Uterus (tissue), 4 donors: Measurements from ENCODE around the gene BRSK2. TPM values are rescaled to one million over a fixed set of nuclear protein-coding genes. Genes with fewer than 3 reads are reported as not detected.

Source experiments
- DNase-seq, 2 donors: peaks; one replicate each; pipeline ENCODE4 v3.0.0-alpha.2; 2019 to 2020
- H3K27ac ChIP-seq, 2 donors: fragments of 200-600 bp; sonication (generic); 1 replicate in 1 of 2; 2 replicates in 1 of 2; pipeline ENCODE4 v1.5.1; 2016 to 2018
- H3K27me3 ChIP-seq, 2 donors: fragments of 200-600 bp; sonication (generic); one replicate each; pipeline ENCODE4 v1.5.1; 2018 to 2019; ENCODE audit warnings: control low read depth in 1 of 2
- H3K36me3 ChIP-seq, 2 donors: fragments of 200-600 bp; sonication (generic); one replicate each; pipeline ENCODE4 v1.5.1; 2019; ENCODE audit warnings: control low read depth in 1 of 2
- H3K4me1 ChIP-seq, 2 donors: fragments of 200-600 bp; sonication (generic); one replicate each; pipeline ENCODE4 v1.5.1; 2018 to 2019; ENCODE audit warnings: control low read depth in 1 of 2
- H3K4me3 ChIP-seq, 2 donors: fragments of 200-600 bp; sonication (generic); 1 replicate in 1 of 2; 2 replicates in 1 of 2; pipeline ENCODE4 v1.5.1; 2018 to 2019; ENCODE audit warnings: mild to moderate bottlenecking in 1 of 2
- H3K9me3 ChIP-seq, 2 donors: fragments of 200-600 bp; sonication (generic); one replicate each; pipeline ENCODE4 v1.5.1; 2019; ENCODE audit warnings: control low read depth in 1 of 2
- CTCF ChIP-seq, 4 experiments: fragments of 200-600 bp in 2 of 4; fragments of 450-650 bp in 2 of 4; sonication (generic) in 2 of 4; IDR thresholded peaks; one replicate each; pipeline ENCODE4 v1.5.1; 2016 to 2019; ENCODE audit warnings: antibody characterized with exemption in 4 of 4, mild to moderate bottlenecking in 2 of 4, moderate library complexity in 1 of 4
- POLR2A ChIP-seq, 2 donors: fragments of 450-650 bp; IDR thresholded peaks; one replicate each; pipeline ENCODE4 v1.6.1; 2016; ENCODE audit warnings: antibody characterized with exemption in 2 of 2, mild to moderate bottlenecking in 1 of 2, moderate library complexity in 1 of 2
- intact Hi-C: fragments of 100-400 bp; cut with DNase I; formaldehyde crosslinking; loops from one replicate; pipeline ENCODE4 v1.15.1; 2023; ENCODE audit warnings: low total_unique reads
- total RNA-seq, 4 donors: library from RNA; depleted of rRNA in 3 of 4; stranded (reverse); fragments of >200 nt in 3 of 4; gene quantifications; one replicate each; pipeline versions ENCODE4 v1.1.0 to v1.2.4, GENCODE V29; 2014 to 2023
- donor health status: DM: yes; HTN: yes; CAD: no.

The BRSK2 gene
- total RNA-seq, 4 donors from 2014 or later = 1.5 to 2.2 TPM; not detected in 2

- H3K4me3 ChIP-seq = no peak overlapping the region
- DNase-seq = no peak
- H3K9me3 ChIP-seq = no peaks in the 10 kb centered on the region
- intact Hi-C loops = no loop called here
- H3K27ac ChIP-seq = no peak overlapping the region
- no peaks in the 10 kb centered on the region for H3K36me3 ChIP-seq
- no peaks in the 10 kb centered on the region for H3K4me1 ChIP-seq
- TF ChIP-seq POLR2A (IDR thresholded peaks at IDR 0.05) (no peak), CTCF (IDR thresholded peaks at IDR 0.05) (no peak)
- no peaks in the 10 kb centered on the region for H3K27me3 ChIP-seq
Measured at GRCh38 chr11:1377231-1377780, 12.4 kb upstream of the BRSK2 start.

DNA sequence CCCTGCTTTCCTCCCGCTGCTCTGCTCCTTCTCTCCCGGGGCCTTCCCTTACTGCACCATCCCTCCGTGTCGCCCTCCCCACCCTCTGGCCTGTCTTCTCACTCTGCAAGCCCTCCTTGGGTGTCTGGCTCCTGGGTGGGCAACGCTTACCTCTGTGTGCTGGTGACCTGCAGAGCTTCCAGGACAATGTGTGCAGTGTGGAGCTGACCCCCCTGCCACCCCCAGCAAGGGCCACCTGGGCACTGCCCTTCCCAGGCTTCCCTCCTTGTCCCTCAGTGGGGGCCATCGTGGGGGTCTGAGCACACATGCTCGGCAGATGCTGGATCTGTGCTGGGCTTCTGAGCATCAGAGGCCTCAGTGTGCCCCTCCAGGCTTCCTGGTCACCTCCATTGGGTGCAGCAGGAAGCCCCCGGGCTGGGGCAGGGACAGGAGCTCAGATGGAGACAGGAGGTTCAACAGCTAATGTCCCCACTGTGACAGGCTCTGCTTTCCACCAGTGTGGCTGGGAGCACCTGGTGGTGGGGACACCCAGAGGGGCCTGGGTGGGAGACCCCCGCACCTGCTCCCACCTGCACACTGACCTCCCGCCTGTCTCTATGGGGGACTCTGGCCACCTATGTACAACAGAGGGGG lies 7.8 kb upstream of the BRSK2 start:
- Histone ChIP-seq H3K9me3 (no peaks in the 10 kb centered on the region), H3K36me3 (no peaks in the 10 kb centered on the region), H3K27ac (no peak overlapping the region), H3K27me3 (no peaks in the 10 kb centered on the region), H3K4me3 (no peak overlapping the region), H3K4me1 (no peaks in the 10 kb centered on the region)
- TF ChIP-seq CTCF (IDR thresholded peaks at IDR 0.05) (no peak), POLR2A (IDR thresholded peaks at IDR 0.05) (no peak)
- intact Hi-C loops = no loop called here
- DNase-seq = no peak

GRCh38 chr11:1382429-1382828 lies 7.3 kb upstream of the BRSK2 start:
- Histone ChIP-seq H3K36me3 (no peaks in the 10 kb centered on the region), H3K27me3 (no peaks in the 10 kb centered on the region), H3K27ac (no peak overlapping the region), H3K4me1 (no peaks in the 10 kb centered on the region), H3K9me3 (no peaks in the 10 kb centered on the region), H3K4me3 (no peak overlapping the region)
- no peak for DNase-seq
- intact Hi-C loops = no loop called here
- TF ChIP-seq POLR2A (IDR thresholded peaks at IDR 0.05) (no peak), CTCF (IDR thresholded peaks at IDR 0.05) (no peak)

DNA sequence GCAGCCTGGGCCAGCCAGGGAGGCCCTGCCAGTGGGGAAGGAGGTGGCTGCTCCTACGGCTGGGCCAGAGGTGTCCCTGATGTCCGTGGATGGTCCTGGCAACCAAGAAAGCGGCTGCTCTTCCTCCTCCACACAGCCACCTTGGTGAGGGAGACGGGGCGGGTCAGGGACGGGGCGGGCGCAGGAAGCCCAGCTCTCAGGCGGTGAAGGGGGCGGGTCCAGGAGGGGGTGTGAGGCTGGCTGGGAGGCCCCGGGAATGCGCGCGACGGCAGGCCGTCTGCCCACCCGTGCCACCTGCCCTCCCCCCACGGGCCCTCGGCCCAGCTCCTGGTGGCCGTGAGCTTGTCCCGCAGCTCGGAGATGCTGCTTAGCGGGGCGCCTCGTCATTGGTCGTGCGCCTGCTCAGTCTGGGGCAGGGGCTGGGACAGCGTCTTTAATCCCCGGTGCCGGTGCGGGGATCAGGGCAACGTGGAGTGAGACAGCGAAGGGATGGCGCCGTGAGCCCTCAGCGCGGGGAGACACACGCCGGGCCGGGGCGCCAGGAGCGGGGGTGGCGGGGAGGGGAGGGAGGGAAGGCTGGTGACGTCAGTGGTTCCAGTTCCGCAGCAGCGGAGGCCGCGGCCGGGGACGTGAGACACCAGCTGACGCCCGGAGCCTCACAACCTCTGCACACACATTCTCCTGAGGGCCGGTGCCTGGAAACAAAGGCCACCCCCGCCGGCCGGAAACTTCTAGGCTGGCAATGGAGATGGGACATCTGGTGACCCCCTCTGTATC lies 6.7 kb upstream of the BRSK2 start:
- peak; percentile 63 to 67 for DNase-seq
- Histone ChIP-seq H3K4me3 (peak overlapping the region; percentile 33 to 45), H3K4me1 (no peaks in the 10 kb centered on the region)

More for the DNA sequence above, 6.7 kb upstream of the BRSK2 start:
- TF ChIP-seq POLR2A (IDR thresholded peaks at IDR 0.05) (no peak), CTCF (IDR thresholded peaks at IDR 0.05) (no peak)
- no peaks in the 10 kb centered on the region for H3K36me3 ChIP-seq
- no peaks in the 10 kb centered on the region for H3K9me3 ChIP-seq
- intact Hi-C loops = no loop called here
- H3K27me3 ChIP-seq = no peaks in the 10 kb centered on the region
- H3K27ac ChIP-seq = peak overlapping the region; percentile 39 to 47
